MM.1S (cell line): ENCODE measurements around the gene PHETA2.

ENCODE experiments used
- DNase-seq: peaks from one replicate; pipeline ENCODE4 v3.0.0-alpha.2; 2015
- H2AFZ ChIP-seq: fragments of 300-600 bp; sonication (generic); 2 replicates; pipeline ENCODE4 v1.6.0; 2016; ENCODE audit warnings: antibody characterized with exemption, low read length
- H3F3A ChIP-seq: fragments of 300-600 bp; sonication (generic); 2 replicates; pipeline ENCODE4 v1.6.1; 2016; ENCODE audit warnings: mild to moderate bottlenecking, antibody characterized with exemption, low read length, moderate library complexity, mixed read lengths; ENCODE audit not compliant: insufficient read depth
- H3K27ac ChIP-seq: fragments of 300-600 bp; sonication (generic); 2 replicates; pipeline ENCODE4 v1.5.1; 2016; ENCODE audit warnings: mild to moderate bottlenecking, low read length
- H3K27me3 ChIP-seq: fragments of 300-600 bp; sonication (generic); replicated peaks from 2 replicates; pipeline ENCODE4 v1.6.0; 2016; ENCODE audit warnings: low read length; ENCODE audit not compliant: insufficient read depth
- H3K36me3 ChIP-seq: fragments of 300-600 bp; sonication (generic); replicated peaks from 2 replicates; pipeline ENCODE4 v1.6.1; 2016; ENCODE audit warnings: mild to moderate bottlenecking, low read length, mixed read lengths; ENCODE audit not compliant: insufficient read depth
- H3K4me1 ChIP-seq: fragments of 300-600 bp; sonication (generic); 2 replicates; pipeline ENCODE4 v1.6.1; 2016; ENCODE audit warnings: low read length, mixed read lengths
- H3K4me2 ChIP-seq: fragments of 300-600 bp; sonication (generic); 2 replicates; pipeline ENCODE4 v1.6.0; 2016; ENCODE audit warnings: low read depth, low read length
- H3K4me3 ChIP-seq: fragments of 300-600 bp; sonication (generic); 2 replicates; pipeline ENCODE4 v1.5.1; 2016; ENCODE audit warnings: low read length, mixed read lengths
- H3K79me2 ChIP-seq: fragments of 300-600 bp; sonication (generic); 2 replicates; pipeline ENCODE4 v1.6.1; 2016; ENCODE audit warnings: mixed run types, low read length, mixed read lengths
- H3K9ac ChIP-seq: fragments of 300-600 bp; sonication (generic); 2 replicates; pipeline ENCODE4 v1.6.1; 2016; ENCODE audit warnings: low read length, mixed read lengths
- H3K9me2 ChIP-seq: fragments of 300-600 bp; sonication (generic); replicated peaks from 2 replicates; pipeline ENCODE4 v1.6.1; 2016; ENCODE audit warnings: mild to moderate bottlenecking, low read length, mixed read lengths; ENCODE audit not compliant: insufficient read depth
- H3K9me3 ChIP-seq: fragments of 300-600 bp; sonication (generic); replicated peaks from 2 replicates; pipeline ENCODE4 v1.6.1; 2016; ENCODE audit warnings: mild to moderate bottlenecking, low read length, mixed read lengths; ENCODE audit not compliant: insufficient read depth
- H4K20me1 ChIP-seq: fragments of 300-600 bp; sonication (generic); 2 replicates; pipeline ENCODE4 v1.6.1; 2016; ENCODE audit warnings: mild to moderate bottlenecking, low read length, moderate library complexity, mixed read lengths; ENCODE audit not compliant: insufficient read depth
- CTCF ChIP-seq: fragments of 300-600 bp; sonication (generic); IDR thresholded peaks from 2 replicates; pipeline ENCODE4 v1.5.1; 2016; ENCODE audit warnings: antibody characterized with exemption, low read length, mixed read lengths
- EZH2 ChIP-seq: fragments of 300-600 bp; sonication (generic); optimal IDR thresholded peaks from 2 replicates; pipeline ENCODE3; 2017; ENCODE audit warnings: low read depth, mild to moderate bottlenecking, antibody characterized with exemption, low read length, mixed read lengths
- EZH2phosphoT487 ChIP-seq: fragments of 300-600 bp; sonication (generic); IDR thresholded peaks from 2 replicates; pipeline ENCODE4 v1.6.1; 2018; ENCODE audit warnings: antibody characterized with exemption, low read length

PHETA2 gene

GRCh38 chr22:42077486-42078125, 3.6 kb downstream of the PHETA2 start:
- H3K9ac ChIP-seq, result no peak overlapping the region
- no peaks in the 10 kb centered on the region for H3K27me3 ChIP-seq
- H3K27ac ChIP-seq, result no peak overlapping the region
- H3K9me2 ChIP-seq, result no peaks in the 10 kb centered on the region
- no peaks in the 10 kb centered on the region for H3K36me3 ChIP-seq
- H3K79me2 ChIP-seq, result peaks cover 25% of the 10 kb centered on the region
- peaks cover 7% of the 10 kb centered on the region for H3K4me1 ChIP-seq
- 0 out of 2 replicates have a peak, but pooled peaks cover 13% of the 10 kb centered on the region for H3F3A ChIP-seq
- H3K4me2 ChIP-seq, result no peak overlapping the region
- H3K9me3 ChIP-seq, result no peaks in the 10 kb centered on the region
- H3K4me3 ChIP-seq, result no peak overlapping the region
- no peak for TF ChIP-seq EZH2phosphoT487
- no peak for TF ChIP-seq CTCF
- no peak for TF ChIP-seq EZH2
- DNase-seq, result no peak
- H4K20me1 ChIP-seq, result no peaks in the 10 kb centered on the region
- H2AFZ ChIP-seq, result no peak overlapping the region

- no peak for DNase-seq
- H3K27me3 ChIP-seq, result no peaks in the 10 kb centered on the region
- no peaks in the 10 kb centered on the region for H3K36me3 ChIP-seq
- TF ChIP-seq EZH2phosphoT487 (no peak), EZH2 (no peak), CTCF (no peak)
- peak overlapping the region; percentile 92 for H3K4me2 ChIP-seq
- H3F3A ChIP-seq, result peaks cover 18% of the 10 kb centered on the region
- no peaks in the 10 kb centered on the region for H3K9me3 ChIP-seq
- peaks cover 7% of the 10 kb centered on the region for H3K4me1 ChIP-seq
- H4K20me1 ChIP-seq, result no peaks in the 10 kb centered on the region
- peak overlapping the region; percentile 91 for H2AFZ ChIP-seq
- peak overlapping the region; percentile 84; the same call in 1 of the 2 replicates for H3K27ac ChIP-seq
- peak overlapping the region; percentile 94 for H3K4me3 ChIP-seq
- H3K79me2 ChIP-seq, result peaks cover 36% of the 10 kb centered on the region
- H3K9me2 ChIP-seq, result no peaks in the 10 kb centered on the region
- H3K9ac ChIP-seq, result peak overlapping the region; percentile 94
These were observed 4.6 kb downstream of the PHETA2 start for GRCh38 chr22:42078469-42079318.

GRCh38 chr22:42079319-42080251, 5.5 kb downstream of the PHETA2 start, which contains the start of gene SMDT1:
SMDT1 (plus strand) TSS chr22:42079700; CDS start chr22:42079769, 69 bp downstream.
- no peaks in the 10 kb centered on the region for H3K9me2 ChIP-seq
- no peaks in the 10 kb centered on the region for H3K27me3 ChIP-seq
- peaks cover 43% of the 10 kb centered on the region for H3K79me2 ChIP-seq
- peak within 1 kb of the TSS; percentile 91 for H2AFZ ChIP-seq
- H3K9ac ChIP-seq, result peak within 1 kb of the TSS; percentile 94
- peak within 1 kb of the TSS; percentile 94 for H3K4me3 ChIP-seq
- no peaks in the 10 kb centered on the region for H3K9me3 ChIP-seq
- peaks cover 7% of the 10 kb centered on the region for H3K4me1 ChIP-seq
- H4K20me1 ChIP-seq, result no peaks in the 10 kb centered on the region
- DNase-seq, result peak; percentile 99
- H3K36me3 ChIP-seq, result no peaks in the 10 kb centered on the region
- H3F3A ChIP-seq, result peaks cover 19% of the 10 kb centered on the region
- TF ChIP-seq EZH2phosphoT487 (no peak), EZH2 (no peak), CTCF (no peak)
- H3K27ac ChIP-seq, result peak within 1 kb of the TSS; percentile 84
- peak within 1 kb of the TSS; percentile 92 for H3K4me2 ChIP-seq
